Measurements from ENCODE around the gene SUMF2.
"Not testable (repeated sequence)": the region's sequence is repeated elsewhere in the genome, so short reads cannot be mapped to it uniquely, and the experiment has no call there.

SUMF2 gene

DNA sequence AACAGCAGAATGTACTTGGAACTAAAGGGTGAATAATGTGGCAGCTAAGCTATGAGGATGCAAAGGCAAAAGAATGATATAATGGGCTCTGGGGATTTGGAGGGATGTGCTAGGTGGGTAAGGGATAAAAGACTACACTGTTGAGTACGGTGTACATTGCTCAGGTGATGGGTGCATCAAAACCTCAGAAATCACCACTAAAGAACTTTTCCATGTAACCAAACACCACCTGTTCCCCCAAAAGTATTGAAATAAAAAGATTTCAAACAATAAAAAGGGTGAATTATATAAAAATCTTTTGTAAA lies 43.8 kb downstream of the SUMF2 start:
- DNase-seq: no peak

DNA sequence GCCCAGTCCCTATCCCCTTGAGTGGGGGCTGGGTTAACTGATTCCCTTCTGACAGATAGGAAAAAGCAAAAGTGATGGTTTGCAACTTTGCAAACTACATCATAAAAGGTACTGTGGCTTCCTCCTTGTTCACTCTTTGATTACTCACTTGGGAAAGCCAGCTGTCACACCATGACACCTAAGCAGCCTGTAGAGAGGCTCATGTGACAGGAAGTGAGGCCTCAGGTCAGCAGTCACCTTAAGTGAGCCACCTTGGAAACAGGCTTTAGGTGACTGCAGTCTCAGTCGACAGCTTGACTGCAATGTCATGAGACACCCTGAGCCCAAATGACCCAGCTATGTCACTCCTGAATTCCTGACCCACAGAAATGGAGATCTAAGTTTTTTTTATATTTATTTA lies 46.5 kb downstream of the SUMF2 start:
- DNase-seq: no peak

DNA sequence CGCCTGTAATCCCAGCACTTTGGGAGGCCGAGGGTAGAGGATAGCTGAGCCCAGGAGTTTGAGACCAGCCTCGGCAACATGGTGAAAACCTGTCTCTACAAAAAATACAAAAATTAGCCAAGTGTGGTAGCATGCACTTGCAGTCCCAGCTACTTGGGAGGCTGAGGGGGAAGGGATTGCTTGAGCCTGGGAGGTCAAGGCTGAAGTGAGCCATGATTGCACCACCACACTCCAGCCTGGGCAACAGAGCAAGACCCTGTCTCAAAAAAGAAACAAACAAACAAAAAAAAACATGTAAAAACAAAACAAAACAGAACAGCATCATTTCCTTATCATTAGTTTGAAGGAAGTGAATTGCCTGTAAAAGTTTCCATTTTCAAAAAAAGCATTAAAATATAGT lies 48.2 kb downstream of the SUMF2 start:
- DNase-seq: not testable (repeated sequence)

DNA sequence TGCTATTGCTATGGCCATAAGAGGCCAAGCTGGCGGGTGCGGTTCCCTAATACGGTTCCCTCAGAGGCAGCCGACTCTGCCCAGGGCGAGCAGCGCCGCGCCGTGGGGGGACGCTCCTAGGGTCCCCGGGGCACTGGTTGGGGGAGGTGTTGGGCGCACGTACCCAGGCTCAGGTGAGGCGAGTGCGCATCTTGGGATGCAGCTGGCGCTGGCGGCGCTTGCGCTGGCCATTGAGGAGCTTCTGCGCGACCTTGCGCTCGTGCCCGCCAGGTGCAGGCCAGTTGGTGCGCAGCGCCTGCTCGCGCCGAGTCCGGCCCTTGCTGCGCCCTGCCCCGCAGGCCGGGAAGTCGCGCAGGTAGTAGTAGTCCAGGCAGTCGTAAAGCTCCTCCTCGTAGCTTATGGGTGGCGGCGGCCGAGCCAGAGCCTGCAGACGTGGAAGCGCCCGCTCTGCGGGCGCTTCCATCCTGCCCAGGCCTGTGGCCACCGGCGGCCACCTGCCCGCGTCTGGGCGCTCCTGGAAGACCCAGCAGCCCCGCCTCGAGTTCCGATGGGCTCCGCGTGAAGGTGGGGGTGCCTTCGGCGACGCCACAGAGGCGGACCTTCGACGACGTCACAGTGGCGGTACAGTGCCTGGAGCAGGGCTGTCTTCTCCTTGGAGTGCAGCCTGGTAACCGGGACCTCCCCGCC lies 51.9 kb downstream of the SUMF2 start, which contains the start of gene NUPR2:
Gene NUPR2 (minus strand): TSS at position 566 of the 687 bp plus-strand sequence. CDS start 103 bp downstream, at position 463.
- DNase-seq: no peak

DNA sequence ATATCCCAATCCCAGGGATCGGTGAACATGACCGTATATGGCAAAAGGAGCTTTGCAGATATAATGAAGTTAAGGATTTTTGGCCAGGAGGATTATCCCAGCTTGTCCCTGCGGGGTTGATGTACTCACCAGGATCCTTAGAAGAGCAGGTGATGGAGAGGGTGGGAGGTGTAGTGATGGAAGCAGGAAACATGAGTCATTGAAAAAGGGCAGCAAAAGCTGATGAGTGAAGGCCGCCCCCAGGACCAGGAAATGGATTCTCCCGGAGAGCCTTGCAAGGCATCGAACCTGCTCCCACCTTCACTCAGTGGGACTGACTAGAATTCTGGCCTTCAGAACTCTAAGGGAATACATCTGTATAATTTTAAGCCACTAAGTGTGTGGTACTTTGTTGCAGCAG lies 57.4 kb downstream of the SUMF2 start:
- DNase-seq: no peak

DNA sequence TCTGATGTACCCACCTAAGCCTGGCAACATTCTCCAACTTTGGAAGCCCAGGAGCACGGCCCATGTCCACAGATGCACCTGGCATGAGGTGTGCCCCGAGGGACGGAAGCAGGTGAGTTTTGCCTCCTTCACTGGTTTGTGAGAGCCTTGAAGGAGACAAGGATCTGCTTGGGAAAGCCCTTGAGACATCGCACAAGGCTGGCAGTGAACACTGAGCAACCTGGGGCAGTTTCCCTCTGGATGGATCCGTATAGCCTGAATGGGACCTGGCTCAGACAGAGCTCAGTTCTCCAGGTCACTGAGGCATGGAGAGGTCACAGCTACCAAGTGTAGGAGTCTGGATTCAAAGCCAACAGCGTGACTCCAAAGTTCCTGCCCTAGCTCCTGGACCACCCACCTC lies 60.9 kb downstream of the SUMF2 start:
- no peak for DNase-seq

DNA sequence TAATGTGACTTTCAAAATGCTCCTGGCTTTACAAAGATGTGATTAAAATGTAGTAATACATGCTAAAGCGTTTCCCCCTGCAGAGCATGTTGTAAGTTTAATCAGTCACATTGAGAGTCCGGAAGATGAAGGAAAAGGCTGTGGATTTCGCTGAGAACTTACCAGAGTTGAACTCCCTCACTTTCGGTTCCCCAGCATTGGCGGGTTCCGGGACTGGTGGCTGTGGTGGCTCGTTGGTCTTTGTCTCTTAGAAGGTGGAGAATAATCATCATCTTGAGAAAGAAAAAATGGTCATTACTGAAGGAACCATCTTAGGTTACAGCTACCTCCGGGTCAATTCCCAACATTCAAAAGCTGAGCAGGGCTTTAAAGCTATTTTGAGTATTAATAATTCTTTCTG lies 61.7 kb downstream of the SUMF2 start:
- no peak for DNase-seq

DNA sequence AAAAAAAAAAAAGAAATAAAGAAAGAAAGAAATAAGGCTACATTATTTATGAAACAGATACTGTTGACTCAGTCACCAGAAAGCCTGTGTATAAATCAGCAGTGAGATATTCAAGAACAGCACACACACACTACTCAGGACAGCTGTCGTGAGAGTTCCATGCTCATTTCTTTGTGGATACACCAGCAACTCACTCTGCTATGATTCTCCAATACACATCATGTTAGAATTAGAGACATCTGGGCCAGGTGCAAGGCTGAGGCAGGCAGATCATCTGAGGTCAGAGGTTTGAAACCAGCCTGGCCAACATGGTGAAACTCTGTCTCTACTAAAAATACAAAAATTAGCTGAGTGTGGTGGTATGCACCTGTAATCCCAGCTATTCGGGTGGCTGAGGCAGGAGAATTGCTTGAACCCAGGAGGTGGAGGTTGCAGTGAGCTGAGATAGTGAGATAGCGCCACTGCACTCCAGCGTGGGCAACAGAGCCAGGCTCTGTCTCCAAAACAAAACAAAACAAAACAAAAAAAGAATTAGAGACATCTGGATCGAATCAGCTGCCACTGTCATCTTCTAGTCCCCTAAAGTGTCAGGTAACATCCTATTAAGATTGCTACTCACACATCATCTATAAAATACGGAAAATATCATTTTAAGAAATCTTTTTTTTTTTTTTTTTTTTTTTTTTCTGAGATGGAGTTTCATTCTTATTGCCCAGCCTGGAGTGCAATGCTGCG lies 63.3 kb downstream of the SUMF2 start:
- no peak for DNase-seq

Measured in NCI-H2029 (cell line).